ENCODE results near the gene RADX.

- no peak for TF ChIP-seq SP2 (tag by site-specific recombination; IDR thresholded peaks at IDR 0.05)
- TF ChIP-seq ZNF211 (tag by site-specific recombination; IDR thresholded peaks at IDR 0.05; ENCODE audit: low read depth), result no peak
- no peak for TF ChIP-seq ZNF133 (tag by site-specific recombination; IDR thresholded peaks at IDR 0.05)
- TF ChIP-seq ZNF214 (tag by site-specific recombination; IDR thresholded peaks at IDR 0.05; ENCODE audit: borderline replicate concordance), result no peak
- no peak for TF ChIP-seq ZNF138 (tag by site-specific recombination; IDR thresholded peaks at IDR 0.05; ENCODE audit: borderline replicate concordance)
- no peak for TF ChIP-seq MZF1 (tag by site-specific recombination; IDR thresholded peaks at IDR 0.05; ENCODE audit: borderline replicate concordance)
- TF ChIP-seq SETDB1 (IDR thresholded peaks at IDR 0.05; ENCODE audit: insufficient read length, low read length), result no peak
- no peak for TF ChIP-seq CTCF (tag by site-specific recombination; IDR thresholded peaks at IDR 0.05)
- TF ChIP-seq ZNF37A (tag by site-specific recombination; IDR thresholded peaks at IDR 0.05), result no peak
- no peak for TF ChIP-seq ZBTB17 (tag by site-specific recombination; IDR thresholded peaks at IDR 0.05)
- no peak for TF ChIP-seq MYNN (tag by site-specific recombination; IDR thresholded peaks at IDR 0.05; ENCODE audit: borderline replicate concordance)
- no peak for TF ChIP-seq YY1 (tag by site-specific recombination; IDR thresholded peaks at IDR 0.05)
- TF ChIP-seq ZNF280C (tag by site-specific recombination; IDR thresholded peaks at IDR 0.05), result no peak
- no peak for TF ChIP-seq PATZ1 (tag by site-specific recombination; IDR thresholded peaks at IDR 0.05)
Observed at GRCh38 chrX:106711375-106711774, 99.6 kb downstream of the RADX start.
